GM12878 (cell line): ENCODE measurements around the gene TSPAN15.

Experiments used
- EZH2 ChIP-seq: IDR thresholded peaks from 2 replicates; pipeline ENCODE4 v1.6.1; 2012; ENCODE audit warnings: low read depth, mild to moderate bottlenecking, control low read depth, inconsistent platforms, low read length, borderline replicate concordance; ENCODE audit not compliant: control insufficient read depth
- NRF1 ChIP-seq: conservative IDR thresholded peaks from 2 replicates; pipeline ENCODE4 v1.6.1; 2011; ENCODE audit warnings: mild to moderate bottlenecking, low read depth, low read length, improper control_type of control experiment
- POLR2A ChIP-seq: IDR thresholded peaks from 2 replicates; pipeline ENCODE4 v1.6.1; 2011; ENCODE audit warnings: low read depth, mild to moderate bottlenecking, low read length
- POLR2AphosphoS5 ChIP-seq: IDR thresholded peaks from 2 replicates; pipeline ENCODE4 v1.6.1; 2011; ENCODE audit warnings: mild to moderate bottlenecking, low read length, inconsistent platforms
- RELA ChIP-seq: fragments of 450-650 bp; IDR thresholded peaks from 2 replicates; pipeline ENCODE4 v1.8.0; 2014; ENCODE audit warnings: borderline replicate concordance; ENCODE audit not compliant: partially characterized antibody
- STAT1 ChIP-seq: fragments of 450-650 bp; conservative IDR thresholded peaks from 2 replicates; pipeline ENCODE4 v1.6.1; 2014; ENCODE audit warnings: antibody characterized with exemption, mild to moderate bottlenecking
- YY1 ChIP-seq: IDR thresholded peaks from 2 replicates; pipeline ENCODE4 v1.6.1; 2011; ENCODE audit warnings: low read depth, mild to moderate bottlenecking, low read length
- TF ChIP-seq, protein P1 (sequence below), 3 experiments: IDR thresholded peaks in 2 of 3; conservative IDR thresholded peaks in 1 of 3; 2 replicates each; pipeline ENCODE4 v1.5.1; 2011; ENCODE audit warnings: low read depth in 3 of 3, low read length in 3 of 3, mild to moderate bottlenecking in 3 of 3, control low read depth in 2 of 3, moderate library complexity in 2 of 3, inconsistent platforms in 1 of 3, mixed read lengths in 1 of 3; ENCODE audit not compliant: control insufficient read depth in 2 of 3, insufficient read depth in 1 of 3; ENCODE audit errors: extremely low read depth in 1 of 3
- TF ChIP-seq, protein P2 (sequence below): IDR thresholded peaks from 2 replicates; pipeline ENCODE4 v1.6.1; 2011; ENCODE audit warnings: low read depth, low read length, improper control_type of control experiment, borderline replicate concordance
- TF ChIP-seq, protein P3 (sequence below): IDR thresholded peaks from 2 replicates; pipeline ENCODE4 v1.6.1; 2011; ENCODE audit warnings: borderline replicate concordance, low read depth, mild to moderate bottlenecking, moderate library complexity, mixed read lengths, low read length; ENCODE audit not compliant: insufficient read depth; ENCODE audit errors: extremely low read length
- TF ChIP-seq, protein P4 (sequence below): fragments of 450-650 bp; IDR thresholded peaks from 2 replicates; pipeline ENCODE4 v1.6.1; 2017; ENCODE audit warnings: antibody characterized with exemption, mild to moderate bottlenecking, moderate library complexity
- TF ChIP-seq, protein P5 (sequence below): fragments of 450-650 bp; IDR thresholded peaks from 2 replicates; pipeline ENCODE4 v1.6.1; 2017; ENCODE audit warnings: mild to moderate bottlenecking, moderate library complexity

DNA sequence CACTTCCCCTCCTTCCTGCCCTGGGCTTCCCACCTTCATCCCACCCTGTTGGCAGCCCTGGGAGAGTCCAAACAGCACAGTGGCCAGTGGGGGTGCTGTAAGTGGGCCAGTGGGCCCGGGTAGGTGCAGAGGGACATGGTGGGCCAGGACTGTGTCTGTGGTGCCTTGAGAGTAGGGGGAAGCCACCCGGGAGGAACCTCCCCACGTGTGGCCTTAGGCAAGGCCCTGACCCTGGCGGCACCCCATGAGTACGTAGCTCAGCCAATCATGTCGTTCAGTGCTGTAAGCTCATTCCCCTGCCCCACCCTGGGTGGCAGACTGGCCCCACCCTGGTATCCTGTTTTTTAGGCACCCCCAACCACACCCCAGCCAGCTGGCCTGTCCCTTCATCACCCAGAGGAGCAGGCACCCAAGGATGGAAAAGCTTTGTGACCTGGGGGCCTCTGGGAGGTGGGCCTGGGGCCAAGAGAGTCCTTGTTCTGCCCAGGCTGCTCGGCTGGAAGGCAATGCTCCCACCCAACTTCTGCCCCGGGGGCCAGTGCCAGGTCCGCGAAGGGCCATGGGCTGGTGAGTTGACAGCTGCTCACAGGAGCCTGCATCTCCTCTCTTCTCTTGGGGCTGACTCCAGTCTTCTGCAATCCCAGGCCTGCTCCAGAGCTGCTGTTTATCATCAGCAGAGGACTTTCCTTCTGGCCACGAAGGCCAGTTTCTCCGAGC lies 41.6 kb downstream of the TSPAN15 start:
- TF ChIP-seq, protein P1, sequence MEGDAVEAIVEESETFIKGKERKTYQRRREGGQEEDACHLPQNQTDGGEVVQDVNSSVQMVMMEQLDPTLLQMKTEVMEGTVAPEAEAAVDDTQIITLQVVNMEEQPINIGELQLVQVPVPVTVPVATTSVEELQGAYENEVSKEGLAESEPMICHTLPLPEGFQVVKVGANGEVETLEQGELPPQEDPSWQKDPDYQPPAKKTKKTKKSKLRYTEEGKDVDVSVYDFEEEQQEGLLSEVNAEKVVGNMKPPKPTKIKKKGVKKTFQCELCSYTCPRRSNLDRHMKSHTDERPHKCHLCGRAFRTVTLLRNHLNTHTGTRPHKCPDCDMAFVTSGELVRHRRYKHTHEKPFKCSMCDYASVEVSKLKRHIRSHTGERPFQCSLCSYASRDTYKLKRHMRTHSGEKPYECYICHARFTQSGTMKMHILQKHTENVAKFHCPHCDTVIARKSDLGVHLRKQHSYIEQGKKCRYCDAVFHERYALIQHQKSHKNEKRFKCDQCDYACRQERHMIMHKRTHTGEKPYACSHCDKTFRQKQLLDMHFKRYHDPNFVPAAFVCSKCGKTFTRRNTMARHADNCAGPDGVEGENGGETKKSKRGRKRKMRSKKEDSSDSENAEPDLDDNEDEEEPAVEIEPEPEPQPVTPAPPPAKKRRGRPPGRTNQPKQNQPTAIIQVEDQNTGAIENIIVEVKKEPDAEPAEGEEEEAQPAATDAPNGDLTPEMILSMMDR (IDR thresholded peaks at IDR 0.05 in 2 of 3, conservative IDR thresholded peaks at IDR 0.05 in 1 of 3; ENCODE audit: control insufficient read depth in 2 of 3, extremely low read depth in 1 of 3, insufficient read depth in 1 of 3, low read depth in 3 of 3, low read length in 3 of 3): no peak
- TF ChIP-seq POLR2A (no peak), POLR2AphosphoS5 (no peak), NRF1 (no peak), EZH2 (no peak), RELA (no peak), YY1 (no peak), STAT1 (no peak)
- TF ChIP-seq, protein P2, sequence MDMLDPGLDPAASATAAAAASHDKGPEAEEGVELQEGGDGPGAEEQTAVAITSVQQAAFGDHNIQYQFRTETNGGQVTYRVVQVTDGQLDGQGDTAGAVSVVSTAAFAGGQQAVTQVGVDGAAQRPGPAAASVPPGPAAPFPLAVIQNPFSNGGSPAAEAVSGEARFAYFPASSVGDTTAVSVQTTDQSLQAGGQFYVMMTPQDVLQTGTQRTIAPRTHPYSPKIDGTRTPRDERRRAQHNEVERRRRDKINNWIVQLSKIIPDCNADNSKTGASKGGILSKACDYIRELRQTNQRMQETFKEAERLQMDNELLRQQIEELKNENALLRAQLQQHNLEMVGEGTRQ: no peak
- TF ChIP-seq, protein P3, sequence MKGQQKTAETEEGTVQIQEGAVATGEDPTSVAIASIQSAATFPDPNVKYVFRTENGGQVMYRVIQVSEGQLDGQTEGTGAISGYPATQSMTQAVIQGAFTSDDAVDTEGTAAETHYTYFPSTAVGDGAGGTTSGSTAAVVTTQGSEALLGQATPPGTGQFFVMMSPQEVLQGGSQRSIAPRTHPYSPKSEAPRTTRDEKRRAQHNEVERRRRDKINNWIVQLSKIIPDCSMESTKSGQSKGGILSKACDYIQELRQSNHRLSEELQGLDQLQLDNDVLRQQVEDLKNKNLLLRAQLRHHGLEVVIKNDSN: no peak
- TF ChIP-seq, protein P4, sequence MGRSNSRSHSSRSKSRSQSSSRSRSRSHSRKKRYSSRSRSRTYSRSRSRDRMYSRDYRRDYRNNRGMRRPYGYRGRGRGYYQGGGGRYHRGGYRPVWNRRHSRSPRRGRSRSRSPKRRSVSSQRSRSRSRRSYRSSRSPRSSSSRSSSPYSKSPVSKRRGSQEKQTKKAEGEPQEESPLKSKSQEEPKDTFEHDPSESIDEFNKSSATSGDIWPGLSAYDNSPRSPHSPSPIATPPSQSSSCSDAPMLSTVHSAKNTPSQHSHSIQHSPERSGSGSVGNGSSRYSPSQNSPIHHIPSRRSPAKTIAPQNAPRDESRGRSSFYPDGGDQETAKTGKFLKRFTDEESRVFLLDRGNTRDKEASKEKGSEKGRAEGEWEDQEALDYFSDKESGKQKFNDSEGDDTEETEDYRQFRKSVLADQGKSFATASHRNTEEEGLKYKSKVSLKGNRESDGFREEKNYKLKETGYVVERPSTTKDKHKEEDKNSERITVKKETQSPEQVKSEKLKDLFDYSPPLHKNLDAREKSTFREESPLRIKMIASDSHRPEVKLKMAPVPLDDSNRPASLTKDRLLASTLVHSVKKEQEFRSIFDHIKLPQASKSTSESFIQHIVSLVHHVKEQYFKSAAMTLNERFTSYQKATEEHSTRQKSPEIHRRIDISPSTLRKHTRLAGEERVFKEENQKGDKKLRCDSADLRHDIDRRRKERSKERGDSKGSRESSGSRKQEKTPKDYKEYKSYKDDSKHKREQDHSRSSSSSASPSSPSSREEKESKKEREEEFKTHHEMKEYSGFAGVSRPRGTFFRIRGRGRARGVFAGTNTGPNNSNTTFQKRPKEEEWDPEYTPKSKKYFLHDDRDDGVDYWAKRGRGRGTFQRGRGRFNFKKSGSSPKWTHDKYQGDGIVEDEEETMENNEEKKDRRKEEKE: no peak
- TF ChIP-seq, protein P5, sequence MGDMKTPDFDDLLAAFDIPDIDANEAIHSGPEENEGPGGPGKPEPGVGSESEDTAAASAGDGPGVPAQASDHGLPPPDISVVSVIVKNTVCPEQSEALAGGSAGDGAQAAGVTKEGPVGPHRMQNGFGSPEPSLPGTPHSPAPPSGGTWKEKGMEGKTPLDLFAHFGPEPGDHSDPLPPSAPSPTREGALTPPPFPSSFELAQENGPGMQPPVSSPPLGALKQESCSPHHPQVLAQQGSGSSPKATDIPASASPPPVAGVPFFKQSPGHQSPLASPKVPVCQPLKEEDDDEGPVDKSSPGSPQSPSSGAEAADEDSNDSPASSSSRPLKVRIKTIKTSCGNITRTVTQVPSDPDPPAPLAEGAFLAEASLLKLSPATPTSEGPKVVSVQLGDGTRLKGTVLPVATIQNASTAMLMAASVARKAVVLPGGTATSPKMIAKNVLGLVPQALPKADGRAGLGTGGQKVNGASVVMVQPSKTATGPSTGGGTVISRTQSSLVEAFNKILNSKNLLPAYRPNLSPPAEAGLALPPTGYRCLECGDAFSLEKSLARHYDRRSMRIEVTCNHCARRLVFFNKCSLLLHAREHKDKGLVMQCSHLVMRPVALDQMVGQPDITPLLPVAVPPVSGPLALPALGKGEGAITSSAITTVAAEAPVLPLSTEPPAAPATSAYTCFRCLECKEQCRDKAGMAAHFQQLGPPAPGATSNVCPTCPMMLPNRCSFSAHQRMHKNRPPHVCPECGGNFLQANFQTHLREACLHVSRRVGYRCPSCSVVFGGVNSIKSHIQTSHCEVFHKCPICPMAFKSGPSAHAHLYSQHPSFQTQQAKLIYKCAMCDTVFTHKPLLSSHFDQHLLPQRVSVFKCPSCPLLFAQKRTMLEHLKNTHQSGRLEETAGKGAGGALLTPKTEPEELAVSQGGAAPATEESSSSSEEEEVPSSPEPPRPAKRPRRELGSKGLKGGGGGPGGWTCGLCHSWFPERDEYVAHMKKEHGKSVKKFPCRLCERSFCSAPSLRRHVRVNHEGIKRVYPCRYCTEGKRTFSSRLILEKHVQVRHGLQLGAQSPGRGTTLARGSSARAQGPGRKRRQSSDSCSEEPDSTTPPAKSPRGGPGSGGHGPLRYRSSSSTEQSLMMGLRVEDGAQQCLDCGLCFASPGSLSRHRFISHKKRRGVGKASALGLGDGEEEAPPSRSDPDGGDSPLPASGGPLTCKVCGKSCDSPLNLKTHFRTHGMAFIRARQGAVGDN: no peak
